Activated naive CD4-positive, alpha-beta T cell (primary cell): ENCODE measurements around the gene EEF1G.

Source experiments
- DNase-seq, 4 experiments: peaks; one replicate each; lab custom pipeline; 2025; lab: John Stamatoyannopoulos, UW

Gene EEF1G

GRCh38 chr11:62539238-62539925, 34.3 kb downstream of the EEF1G start:
- no peak for DNase-seq

GRCh38 chr11:62538470-62539237, 35.0 kb downstream of the EEF1G start:
- DNase-seq: no peak

- no peak for DNase-seq
Observed at GRCh38 chr11:62536301-62536957, 37.3 kb downstream of the EEF1G start.

DNA sequence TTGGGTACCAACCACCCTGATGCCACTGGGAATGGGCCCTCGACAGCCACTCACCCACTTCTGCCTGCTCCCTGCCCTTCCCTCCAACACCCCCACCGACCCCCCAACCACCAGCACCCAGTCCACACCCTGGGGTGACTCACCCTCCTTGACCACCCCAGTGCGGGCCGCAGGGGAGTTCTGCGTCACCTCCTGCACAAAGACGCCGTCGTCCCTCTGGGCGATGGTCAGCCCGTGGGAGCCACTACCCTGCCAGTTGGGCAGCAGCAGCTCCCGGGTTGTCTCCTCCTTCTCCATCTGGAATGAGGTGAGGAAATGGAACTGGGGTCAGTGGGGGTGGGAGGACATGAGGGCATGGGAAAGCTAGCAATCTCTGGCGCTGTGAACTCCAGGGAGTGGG, 37.9 kb downstream of the EEF1G start:
- DNase-seq: no peak

DNA sequence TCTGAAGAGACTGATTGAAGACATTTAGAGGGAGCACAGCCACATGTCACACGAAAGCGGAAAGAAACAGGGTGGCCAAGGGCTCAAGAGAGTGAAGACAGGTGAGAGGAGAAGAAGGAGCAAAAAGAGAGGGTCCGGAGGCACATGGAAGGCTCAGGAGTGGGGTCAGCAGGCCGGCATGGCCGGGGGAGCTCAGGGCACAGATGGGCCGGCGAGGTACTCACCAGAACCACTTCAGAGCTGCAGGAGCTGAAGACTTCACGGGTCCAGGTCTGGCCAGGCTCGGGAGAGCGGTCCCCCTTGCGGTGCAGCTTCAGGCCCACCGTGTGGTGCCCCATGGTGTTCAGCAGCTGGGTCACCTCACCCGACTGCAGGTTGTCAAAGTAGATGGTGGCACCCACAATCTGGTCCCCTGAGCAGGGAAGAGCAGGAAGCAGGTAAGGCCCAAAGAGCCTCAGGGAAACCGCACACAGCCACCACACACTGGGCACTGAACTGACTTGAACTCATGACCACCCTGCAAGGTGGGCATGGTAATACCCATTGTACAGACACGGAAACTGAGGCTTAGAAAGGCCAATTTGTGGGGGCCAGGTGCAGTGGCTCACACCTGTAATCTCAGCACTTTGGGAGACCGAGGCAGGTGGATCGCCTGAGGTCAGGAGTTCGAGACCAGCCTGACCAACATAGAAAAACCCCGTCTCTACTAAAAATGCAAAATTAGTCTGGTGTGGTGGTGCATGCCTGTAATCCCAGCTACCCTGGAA, 38.7 kb downstream of the EEF1G start:
- DNase-seq: no peak

GRCh38 chr11:62532096-62532495, 41.6 kb downstream of the EEF1G start:
- DNase-seq: no peak

- no peak for DNase-seq
Observed at GRCh38 chr11:62516736-62517371, 56.8 kb downstream of the EEF1G start.

DNA sequence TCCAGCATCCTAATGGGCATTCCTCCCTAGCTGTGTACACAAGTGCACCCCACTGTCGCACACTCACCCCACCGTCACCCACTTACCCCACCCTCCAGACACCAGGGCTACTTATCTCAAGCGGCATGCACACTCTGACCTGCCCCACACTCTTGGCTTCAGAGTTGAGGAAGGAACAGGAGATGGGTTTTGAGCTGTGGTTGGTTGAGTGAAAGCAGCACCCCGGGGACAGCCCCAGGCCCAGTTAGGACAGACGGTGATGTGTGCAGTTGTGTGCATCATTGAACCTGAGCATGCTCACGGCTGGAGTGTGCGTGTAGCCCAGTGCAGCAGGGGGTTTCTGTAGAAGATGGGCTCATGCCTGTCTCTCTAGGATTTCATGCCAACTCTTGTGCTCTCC, 59.5 kb downstream of the EEF1G start:
- no peak for DNase-seq

GRCh38 chr11:62513626-62514025, 60.1 kb downstream of the EEF1G start:
- DNase-seq: no peak

DNA sequence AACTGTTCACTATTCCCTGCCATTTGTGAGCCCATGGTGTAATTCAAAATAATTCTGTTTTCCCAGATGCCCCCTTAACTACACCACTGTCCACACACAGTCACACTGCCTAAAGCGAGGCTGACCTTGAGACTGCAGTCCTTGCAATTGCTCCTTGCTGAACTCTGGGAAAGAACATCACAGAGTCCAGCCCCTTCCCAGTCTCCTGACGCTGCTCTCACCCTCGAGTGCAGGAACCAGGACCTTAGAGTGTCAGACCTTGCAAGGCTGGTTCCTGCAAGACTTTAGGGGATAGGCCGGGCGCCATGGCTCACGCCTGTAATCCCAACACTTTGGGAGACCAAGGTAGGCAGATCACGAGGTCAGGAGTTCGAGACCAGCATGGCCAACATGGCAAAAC, 60.7 kb downstream of the EEF1G start:
- no peak for DNase-seq
